GM21529 (cell line): ENCODE data around the gene HTRA3.

Experiments used
- ATAC-seq: cut with Tn5 transposase; IDR thresholded peaks from one replicate; pipeline ENCODE4 v1.9.1; 2021; ENCODE audit not compliant: unreplicated experiment

HTRA3 gene

DNA sequence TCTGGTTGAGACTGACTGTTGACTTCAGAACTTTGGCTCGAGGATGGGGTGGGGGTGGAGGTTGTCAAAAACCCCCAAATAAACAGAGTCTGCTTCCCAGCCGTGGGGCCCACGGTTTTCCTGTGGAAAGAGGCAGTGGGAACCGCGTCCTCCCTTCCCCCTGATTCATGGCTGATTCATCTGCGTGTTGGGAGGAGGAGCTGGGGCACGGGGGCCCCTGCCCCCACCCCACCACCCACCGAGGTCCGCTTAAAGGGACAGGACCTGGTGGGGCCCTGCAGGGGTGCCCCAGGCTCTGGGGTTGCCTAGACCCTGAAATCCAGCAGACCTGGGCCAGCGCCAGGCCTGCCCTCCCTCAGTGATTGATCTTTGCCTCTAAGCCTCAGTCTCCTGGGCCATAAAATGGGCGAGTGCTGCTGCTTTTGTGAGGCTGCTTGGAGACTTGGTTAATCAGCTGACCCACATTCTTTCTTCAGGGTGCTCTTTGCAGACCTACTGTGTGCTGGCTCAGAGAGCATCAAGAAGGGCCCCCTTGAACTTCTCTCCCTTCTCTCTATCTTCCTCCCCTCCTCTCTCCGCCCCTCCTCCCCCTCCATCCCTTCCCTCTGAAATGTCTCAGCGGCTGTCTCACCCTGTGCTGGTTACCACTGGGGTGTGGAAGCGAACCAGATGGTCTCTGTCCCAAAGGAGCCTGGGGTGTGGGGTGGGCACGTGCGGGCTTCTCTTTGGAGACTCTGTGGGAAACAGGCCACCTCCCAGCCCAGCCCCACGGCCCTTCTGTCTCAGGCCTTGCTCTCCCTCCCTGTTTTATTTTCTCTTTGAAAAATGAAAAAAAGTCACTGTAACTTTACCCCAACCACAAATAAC lies 9.1 kb downstream of the HTRA3 start:
- no peak for ATAC-seq

DNA sequence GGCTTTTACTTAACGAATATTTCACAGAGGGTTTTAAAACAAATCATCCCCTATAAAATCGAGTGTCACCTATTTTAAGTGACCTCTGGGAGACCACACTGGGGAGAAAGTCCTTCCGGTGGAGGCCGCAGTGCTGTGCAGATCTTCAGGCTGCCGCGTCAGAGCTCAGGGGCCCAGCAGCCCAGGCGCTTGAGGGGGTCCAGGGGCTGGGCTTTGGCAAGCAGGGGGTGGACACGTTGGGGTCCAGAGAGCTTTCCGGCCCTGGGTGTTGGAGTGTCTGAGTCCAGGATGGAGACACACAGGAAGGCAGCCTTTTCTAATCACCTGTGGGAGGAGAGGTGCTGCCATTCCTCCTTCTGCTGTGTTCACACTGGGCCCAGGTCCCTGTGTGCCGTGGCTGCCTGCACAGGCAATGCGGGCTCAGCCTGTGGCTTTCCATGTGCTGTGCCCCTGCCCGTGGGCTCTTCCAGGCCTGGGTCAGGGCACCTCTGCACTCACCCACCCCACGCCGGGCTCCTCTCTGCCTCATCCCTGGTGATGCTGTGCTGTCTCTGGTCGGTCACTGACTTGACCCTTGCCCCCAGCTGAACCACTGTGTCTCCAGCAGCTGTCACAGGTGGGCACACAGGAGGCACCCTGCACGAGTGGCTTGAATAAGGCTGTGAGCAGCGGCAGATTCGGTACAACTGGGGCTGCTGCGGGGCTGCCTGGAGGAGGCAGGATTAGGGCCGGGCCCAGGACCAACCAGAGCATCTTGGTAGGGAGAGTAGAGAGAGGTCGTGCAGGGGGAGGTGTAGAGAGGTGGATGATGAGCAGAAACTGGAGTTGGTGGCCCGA lies 10.0 kb downstream of the HTRA3 start:
- no peak for ATAC-seq

DNA sequence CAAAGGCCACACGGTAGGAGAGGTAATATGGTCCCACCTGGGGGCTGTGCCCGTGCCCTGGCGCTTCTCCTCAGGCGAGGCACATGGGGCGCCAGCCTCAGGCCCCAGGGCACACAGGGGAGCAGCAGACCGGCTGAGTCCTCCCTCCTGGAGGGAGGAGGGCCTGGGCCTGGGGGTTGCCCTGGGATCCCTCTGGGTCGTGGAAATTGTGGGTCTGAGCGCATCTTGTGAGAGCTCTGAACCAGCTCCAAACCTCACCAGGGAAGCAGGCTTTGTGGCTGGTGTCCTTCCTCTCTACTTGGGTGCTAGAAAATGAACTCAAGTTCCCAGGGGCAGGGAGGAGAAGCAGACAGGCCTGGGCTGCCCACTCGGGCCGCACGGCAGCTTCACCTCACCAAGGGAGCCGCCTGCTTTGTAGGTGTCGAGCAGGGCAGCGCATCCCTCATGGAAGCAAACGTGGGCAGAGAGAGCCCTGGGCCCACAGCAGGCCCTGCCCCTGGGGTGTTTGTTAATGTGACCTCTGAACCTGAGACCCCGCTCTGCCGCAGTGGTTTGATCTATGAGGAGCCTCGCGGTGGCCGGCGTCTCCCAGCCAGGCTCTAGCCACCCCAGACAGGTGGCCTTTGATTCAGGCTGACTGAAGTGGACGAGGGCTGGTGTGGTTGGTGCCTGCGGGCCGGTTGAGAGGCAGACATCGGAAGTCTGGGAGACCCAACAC lies 10.8 kb downstream of the HTRA3 start:
- ATAC-seq: no peak

DNA sequence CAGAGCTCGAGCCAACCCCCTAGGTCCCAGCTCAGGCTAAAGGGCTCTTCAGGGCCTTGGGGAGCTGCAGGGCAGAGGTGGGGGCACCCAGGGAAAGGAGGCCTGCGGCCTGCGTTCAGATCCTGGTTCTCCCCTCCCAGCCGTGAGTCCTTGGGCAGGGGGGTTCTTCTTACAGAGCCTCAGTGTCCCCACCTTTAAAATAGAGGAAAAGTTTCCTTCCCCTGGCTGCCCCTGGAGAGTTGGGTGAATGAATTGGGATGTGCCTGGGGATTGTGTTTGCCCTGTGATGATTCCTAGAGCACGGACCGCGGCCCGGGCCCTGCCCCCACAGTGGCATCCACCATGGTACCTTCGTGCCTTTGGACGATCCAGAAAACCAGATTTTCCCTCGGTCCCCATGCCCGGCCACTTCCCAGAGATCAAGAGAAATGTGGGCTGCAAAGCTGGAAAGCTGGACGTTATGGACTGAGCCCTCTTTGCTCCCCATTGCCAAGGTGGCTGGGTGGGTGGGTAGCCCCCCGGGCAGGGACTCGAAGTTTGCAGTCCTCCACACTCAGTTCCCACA lies 11.4 kb downstream of the HTRA3 start:
- no peak for ATAC-seq

DNA sequence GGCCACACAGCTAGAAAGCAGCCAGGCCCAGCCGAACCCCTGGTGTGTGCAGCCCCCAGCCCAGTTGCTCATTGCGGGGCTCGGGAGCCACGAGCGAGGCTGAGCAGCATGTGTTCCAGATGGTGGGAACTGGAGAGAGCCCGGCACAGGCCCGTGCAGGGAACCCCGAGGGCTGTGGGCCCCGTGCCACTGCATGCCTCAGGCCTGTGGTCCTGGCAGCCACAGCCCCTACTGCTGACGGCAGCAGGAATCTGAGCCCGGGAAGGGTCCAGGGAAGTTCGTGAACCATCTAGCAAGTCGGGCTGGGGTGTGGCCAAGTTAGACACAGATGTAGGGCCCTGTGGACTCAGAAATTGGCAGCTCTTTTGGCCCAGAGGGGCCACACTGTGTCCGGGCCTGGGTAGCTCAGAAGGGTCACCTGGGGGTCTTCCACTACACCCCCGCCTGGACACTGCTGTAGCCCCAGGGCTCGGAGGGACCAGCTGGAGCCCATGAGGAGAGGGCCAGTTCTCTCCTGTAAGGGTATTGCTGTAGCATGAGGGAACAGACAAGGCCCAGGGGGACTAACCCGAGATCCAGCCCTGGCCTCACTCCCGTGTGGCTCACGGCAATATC lies 12.1 kb downstream of the HTRA3 start:
- no peak for ATAC-seq

DNA sequence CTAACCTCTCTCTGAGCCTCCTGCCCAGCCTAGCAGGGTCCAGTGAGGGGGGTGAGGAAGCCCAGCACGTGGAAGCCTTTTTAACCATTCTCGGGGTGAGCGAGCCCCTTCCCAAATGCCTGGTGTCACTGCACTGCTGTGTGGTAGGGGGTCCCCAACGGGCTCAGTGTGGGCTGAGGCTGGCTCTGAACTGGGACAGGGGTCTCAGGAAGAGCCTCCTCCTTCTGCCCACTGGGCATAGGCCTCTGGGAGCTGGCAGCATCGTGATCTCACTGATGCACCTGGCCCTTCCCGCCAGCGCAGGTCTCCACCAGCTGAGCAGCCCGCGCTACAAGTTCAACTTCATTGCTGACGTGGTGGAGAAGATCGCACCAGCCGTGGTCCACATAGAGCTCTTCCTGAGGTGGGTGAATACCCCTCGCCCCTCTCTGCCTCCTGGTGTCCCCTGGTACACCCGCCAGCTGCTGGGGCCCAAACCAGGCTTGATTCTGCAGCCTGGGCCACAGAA lies 12.6 kb downstream of the HTRA3 start:
- no peak for ATAC-seq

DNA sequence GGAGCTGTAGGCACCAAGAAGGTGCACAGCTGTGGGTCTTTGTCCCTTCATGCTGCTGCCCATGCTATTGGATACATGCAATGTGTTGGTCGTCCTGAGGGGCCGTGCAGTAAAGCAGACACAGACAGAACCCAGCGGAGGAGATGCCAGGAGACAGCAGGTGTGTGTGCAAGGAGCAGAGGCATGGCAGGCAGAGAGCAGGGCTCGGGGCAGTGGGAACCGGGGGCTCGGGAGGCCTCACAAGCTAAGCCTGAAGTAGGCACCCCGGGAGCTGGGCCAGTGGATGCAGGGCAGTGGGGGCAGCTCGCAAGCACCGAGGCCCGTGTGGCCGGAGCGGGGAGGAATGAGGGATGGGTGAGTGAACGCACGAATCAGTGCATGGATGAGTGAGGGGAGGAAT lies 13.2 kb downstream of the HTRA3 start:
- no peak for ATAC-seq

DNA sequence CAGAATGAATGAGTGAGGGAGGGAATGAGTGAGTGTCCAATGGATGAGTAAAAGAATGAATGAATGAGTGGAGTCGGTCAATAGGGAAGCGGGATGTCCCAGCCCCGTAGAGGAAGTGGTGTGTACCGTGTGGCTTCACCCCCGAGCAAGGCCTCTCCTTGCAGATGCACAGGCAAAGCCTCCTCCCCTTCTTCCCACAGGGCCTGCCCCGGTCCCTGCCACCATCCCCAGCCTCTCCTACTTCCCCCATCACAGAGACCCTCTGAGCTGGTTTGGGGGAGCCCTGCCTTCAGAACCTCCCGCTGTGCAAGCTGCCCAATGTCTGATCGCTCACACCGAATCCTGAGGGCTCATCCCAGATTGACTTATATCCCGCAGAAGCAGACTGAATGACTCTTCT lies 13.6 kb downstream of the HTRA3 start:
- no peak for ATAC-seq

DNA sequence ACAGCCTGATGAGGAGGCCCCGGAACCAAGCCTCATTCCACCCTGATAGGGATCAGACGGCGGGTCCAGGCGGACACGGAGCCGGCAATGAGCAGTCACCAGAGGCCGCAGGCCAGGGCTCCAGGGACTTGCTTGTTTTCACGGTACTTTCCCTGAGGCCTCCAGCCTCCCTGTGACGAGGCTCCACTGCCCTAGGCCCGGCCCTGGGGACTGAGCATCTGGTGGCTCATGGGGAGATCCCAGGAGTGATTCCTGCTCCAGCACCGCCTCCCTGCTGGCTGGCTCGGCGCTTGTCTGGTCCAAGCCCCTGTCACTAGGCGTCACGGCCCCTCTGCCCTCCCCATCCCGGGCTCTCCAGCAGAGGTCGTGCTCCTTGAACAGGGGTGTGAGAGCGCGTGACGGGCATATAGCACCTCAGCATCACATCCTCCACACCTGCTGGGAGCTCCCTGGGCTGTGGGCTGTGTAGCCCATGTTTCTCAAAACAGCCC lies 14.1 kb downstream of the HTRA3 start:
- ATAC-seq: no peak

DNA sequence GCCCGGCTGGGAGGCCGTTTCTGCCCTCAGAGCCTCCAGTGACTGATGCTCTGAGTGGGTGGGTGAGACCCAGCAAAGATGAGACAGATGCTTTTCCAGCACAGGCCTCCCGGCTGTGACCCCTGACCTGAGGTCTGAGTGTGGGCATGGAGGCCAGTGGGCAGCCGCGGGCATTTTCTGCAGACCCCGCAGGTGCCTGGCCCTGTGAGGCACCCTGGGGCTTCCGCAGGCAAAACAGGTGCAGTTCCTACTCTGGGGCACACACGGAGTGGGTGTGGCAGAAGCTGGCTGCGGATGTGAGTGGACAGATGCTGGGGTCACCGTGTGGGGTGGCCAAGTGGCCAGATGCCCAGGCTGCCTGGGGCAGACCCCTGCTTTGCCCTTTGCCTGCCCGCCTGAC lies 14.8 kb downstream of the HTRA3 start:
- ATAC-seq: no peak

DNA sequence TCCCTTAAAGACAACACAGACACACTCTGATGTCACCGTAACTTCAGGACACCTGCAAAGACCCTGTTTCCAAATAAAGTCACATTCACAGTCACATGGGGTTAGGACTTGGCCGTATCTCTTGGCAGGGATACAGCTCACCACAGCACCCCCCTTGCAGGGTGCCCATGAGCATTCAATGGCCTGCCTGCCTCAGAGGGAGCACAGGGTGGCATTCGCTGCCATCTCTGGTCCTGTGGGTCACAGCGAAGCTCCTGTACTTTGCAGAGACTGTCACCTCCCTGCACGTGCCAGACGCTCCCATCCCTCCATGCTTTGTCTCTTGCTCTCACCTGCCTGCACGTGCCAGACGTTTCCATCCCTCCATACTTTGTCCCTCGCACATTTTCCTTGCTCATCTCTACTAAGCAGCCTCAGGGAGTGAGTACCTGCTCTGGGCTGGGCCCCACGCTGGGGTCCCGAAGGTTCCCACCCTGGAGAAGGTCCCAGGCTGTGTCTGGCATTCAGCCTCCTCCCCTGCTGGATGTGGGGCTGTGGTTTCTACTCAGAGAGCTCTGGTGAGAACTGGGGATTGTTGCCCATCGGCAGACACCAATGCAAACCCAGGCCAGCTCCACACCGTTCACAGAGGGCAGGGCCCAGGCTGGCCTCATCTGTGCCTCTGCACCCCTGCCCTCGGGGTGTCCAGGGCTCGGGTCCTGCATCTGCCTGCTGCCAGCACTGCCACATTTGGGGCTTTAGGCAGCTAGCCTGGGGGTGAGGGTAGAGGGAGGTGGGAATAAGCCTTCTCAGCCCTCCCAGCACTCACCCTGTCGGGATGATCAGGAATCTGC lies 15.8 kb downstream of the HTRA3 start:
- no peak for ATAC-seq

DNA sequence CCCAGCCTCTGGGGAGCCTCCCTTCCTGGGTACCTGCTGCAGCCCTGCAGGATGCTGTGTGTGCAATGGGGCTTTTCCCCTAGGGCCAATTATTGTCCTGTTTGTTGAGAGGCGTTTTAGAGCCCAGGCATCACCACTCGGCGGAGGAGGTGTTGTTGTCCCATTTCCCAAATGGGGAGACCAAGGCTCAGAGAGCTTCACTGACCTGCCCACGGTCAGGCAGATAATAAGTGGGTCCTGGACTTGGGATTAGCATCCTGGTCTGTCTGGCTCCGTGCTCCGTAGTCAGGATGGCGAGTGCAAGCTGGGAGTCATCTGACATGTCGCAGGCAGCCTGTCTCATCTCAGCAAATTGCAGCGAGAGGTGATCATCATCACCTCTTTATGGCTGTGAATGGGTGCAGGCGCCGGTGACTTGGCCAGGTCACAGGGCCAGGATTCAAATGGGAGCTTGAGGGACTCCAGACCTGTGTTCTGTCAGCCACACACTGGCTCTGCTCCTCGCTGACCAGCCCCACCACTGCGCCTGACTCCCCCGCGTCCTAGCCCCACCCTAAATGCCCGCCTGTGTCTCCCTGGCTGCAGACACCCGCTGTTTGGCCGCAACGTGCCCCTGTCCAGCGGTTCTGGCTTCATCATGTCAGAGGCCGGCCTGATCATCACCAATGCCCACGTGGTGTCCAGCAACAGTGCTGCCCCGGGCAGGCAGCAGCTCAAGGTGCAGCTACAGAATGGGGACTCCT lies 16.6 kb downstream of the HTRA3 start:
- ATAC-seq: no peak

DNA sequence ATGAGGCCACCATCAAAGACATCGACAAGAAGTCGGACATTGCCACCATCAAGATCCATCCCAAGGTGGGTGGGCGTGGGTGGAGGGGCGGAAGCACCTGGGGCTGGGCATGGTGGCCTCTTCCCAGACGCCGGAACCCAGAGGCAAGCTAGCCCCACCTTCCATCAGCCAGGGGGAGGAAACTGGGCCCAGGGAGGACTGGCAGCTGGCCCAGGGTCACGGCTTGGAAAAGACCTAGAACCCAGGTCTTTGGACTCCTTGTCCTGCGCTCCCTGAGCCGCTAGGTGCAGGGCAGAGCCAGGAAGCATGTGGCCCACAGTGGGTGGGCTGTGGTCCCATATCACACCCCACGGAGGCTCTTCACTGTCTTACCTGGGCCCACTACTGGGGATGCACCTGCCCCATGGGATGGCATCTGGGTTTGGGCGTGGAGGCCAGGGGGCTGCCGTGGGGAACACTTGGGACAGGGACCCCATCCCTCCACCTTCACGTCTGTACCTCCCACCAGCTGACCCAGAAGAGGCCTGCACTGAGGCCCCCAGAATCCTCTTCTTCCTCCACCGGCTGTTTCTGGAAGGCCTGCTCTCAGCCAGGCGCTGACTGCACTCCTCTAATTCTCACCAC lies 17.3 kb downstream of the HTRA3 start:
- no peak for ATAC-seq

DNA sequence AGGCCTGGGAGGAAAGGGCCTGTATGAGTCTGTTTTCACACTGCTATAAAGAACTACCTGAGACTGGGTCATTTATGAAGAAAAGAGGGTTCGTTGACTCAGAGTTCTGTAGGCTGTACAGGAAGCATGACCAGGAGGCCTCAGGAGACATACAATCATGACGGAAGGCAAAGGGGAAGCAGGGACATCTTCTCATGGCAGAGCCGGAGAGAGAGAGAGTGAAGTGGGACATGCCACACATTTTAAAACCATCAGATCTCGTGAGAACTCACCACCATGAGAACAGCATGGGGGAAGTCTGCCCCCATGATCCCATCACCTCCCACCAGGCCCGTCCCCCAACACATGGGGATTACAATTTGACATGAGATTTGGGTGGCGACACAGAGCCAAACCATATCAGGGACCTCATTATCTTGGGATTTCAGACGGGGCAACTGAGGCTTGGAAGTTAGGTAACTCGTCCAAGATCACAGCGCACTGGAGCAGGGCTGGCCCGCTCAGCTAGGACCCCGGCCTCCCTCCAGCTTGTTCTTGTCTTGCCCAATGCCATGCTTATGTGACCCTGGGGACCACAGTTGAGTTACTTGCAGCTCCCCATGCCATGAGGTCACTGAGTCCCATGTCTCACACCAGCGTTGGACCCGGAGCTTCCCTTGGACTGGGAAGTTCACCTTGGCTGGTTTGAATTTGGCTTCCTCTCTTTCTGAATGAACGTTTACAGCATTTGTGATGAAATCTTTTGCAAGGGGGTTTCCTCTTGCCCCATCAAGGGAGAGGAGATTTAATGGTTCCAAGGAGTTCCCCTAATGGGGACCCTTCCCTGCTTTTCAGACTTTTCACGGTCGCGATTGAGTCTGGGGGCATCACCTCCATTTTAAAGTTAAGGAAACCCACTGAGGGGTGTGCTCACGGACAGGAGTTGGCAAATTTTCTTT lies 18.1 kb downstream of the HTRA3 start:
- no peak for ATAC-seq

DNA sequence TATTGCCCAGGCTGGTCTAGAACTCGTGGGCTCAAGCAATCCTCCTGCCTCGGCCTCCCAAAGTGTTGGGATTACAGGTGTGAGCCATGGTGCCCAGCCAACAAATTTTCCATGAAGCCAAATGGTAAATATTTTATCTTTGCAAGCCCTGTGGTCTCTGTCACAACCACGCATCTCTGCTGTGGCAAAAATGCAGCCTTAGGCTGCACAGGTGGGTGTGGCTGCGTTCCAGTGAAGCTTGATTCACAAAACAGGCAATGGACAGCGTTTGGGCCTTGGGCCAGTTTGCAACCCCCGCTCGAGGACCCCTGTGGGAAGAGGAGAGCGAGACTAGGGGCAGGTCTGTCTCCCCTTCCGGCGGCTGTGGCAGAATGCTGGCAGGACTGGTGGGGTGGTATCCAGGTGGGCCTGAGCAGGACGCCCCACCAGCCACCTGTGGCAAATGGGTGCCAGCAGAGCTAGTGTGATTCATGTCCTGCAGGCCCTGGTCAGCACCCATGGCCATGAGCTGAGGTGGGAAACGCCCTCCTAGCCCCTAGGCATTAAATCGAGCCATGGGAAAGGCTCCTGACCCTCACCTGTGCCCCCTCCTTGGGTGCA lies 19.7 kb downstream of the HTRA3 start:
- no peak for ATAC-seq

DNA sequence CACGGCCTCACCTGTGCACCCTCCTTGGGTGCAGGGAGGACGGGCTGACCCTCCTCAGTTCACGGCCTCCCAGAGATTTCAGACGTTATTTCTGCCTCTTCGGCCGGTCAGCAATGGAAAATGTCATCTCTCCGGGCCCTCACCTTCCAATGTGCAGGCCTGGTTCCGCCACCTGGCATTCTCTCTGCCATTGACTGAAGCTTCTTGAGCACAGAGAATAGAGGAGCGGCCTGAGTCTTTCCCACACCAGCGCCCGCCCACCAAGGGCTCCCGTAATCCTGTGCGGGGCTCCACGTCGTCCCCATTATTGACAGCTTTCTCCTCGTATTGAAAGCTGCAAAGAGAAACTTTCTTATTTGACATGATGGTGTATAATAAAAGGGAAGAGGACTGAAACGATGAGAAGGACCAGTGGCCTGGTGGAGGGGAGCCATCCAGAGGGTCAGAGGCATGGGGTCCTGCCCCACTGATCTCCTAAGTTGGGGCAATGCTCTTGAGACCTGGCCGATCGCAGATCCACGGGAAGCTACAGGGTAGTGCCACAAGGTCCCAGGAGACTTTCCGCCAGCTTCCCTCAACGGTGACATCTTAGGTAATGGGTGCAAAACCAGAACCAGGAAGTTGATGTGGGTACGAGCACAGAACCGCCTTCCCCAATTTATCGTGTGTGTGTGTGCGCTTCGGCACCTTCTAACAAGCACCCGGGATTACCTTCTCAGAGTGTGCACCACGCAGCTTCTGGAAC lies 20.6 kb downstream of the HTRA3 start:
- no peak for ATAC-seq

DNA sequence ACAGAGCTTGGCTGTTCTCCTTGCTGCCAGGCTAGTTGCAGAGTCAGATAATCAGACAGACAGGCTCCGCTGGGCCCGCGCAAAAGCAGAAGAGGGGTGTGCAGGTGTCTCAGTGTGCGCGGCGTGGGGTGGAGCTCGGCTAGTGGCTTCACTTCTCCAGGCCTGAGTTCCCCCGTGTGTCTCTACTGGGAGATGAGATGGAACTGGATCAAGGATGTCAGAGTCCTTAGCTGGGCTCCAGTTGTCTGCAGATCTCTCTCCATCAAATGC lies 21.1 kb downstream of the HTRA3 start:
- ATAC-seq: no peak
